Tibial nerve (tissue), 4 donors: ENCODE data around the gene ZFPM1. TPM values are rescaled to one million over a fixed set of nuclear protein-coding genes. Genes with fewer than 3 reads are reported as not detected.
"Not testable (repeated sequence)": the region's sequence is repeated elsewhere in the genome, so short reads cannot be mapped to it uniquely, and the experiment has no call there.

Experiments used
- DNase-seq, 2 donors: peaks; one replicate each; pipeline ENCODE4 v3.0.0-alpha.2; 2019; ENCODE audit warnings: low spot score in 2 of 2
- H3K27ac ChIP-seq, 4 donors: fragments of 200-600 bp; sonication (generic) in 3 of 4; one replicate each; pipeline ENCODE4 v1.5.1; 2017 to 2019; ENCODE audit warnings: mild to moderate bottlenecking in 1 of 4
- H3K27me3 ChIP-seq, 2 donors: fragments of 200-600 bp; sonication (generic) in 1 of 2; one replicate each; pipeline versions ENCODE4 v1.5.1 to v1.6.0; 2017 to 2019
- H3K36me3 ChIP-seq, 3 donors: fragments of 200-600 bp; sonication (generic); one replicate each; pipeline ENCODE4 v1.5.1; 2018 to 2019
- H3K4me1 ChIP-seq, 4 donors: fragments of 200-600 bp; sonication (generic) in 3 of 4; one replicate each; pipeline ENCODE4 v1.5.1; 2017 to 2019
- H3K4me3 ChIP-seq, 4 donors: fragments of 200-600 bp; sonication (generic) in 3 of 4; one replicate each; pipeline ENCODE4 v1.5.1; 2017 to 2019; ENCODE audit warnings: mild to moderate bottlenecking in 1 of 4, moderate library complexity in 1 of 4
- H3K9me3 ChIP-seq, 4 donors: fragments of 200-600 bp; sonication (generic) in 3 of 4; one replicate each; pipeline ENCODE4 v1.5.1; 2017 to 2019
- CTCF ChIP-seq, 5 experiments: fragments of 200-600 bp in 3 of 5; fragments of 450-650 bp in 2 of 5; sonication (generic) in 3 of 5; IDR thresholded peaks; one replicate each; pipeline ENCODE4 v1.5.1; 2016 to 2019; ENCODE audit warnings: antibody characterized with exemption in 5 of 5, mild to moderate bottlenecking in 3 of 5, moderate library complexity in 2 of 5
- EP300 ChIP-seq, 2 donors: sonication (generic); formaldehyde crosslinking; IDR thresholded peaks; one replicate each; pipeline ENCODE4 v1.6.1; 2017; ENCODE audit warnings: antibody characterized with exemption in 2 of 2, mild to moderate bottlenecking in 1 of 2
- POLR2A ChIP-seq, 2 donors: fragments of 450-650 bp; IDR thresholded peaks; one replicate each; pipeline ENCODE4 v1.6.1; 2017; ENCODE audit warnings: antibody characterized with exemption in 2 of 2, mild to moderate bottlenecking in 2 of 2, moderate library complexity in 2 of 2
- WGBS, 2 donors: methylation state at CpG; one replicate each; pipeline ENCODE4 v1.1.5; 2018; 5-methylcytosine and 5-hydroxymethylcytosine counted together
- total RNA-seq, 4 donors: library from RNA; depleted of rRNA; stranded (reverse); fragments of >200 nt; gene quantifications; one replicate each; pipeline ENCODE4 v1.1.0, GENCODE V29; 2016

ZFPM1 gene
- total RNA-seq, 4 donors from 2014 or later = 0.44 to 1.2 (median 0.71) TPM

- Histone ChIP-seq H3K4me3 (no peak overlapping the region), H3K36me3 (peaks cover 0 to 21% (median 0%) of the 10 kb centered on the region in 3 donors), H3K9me3 (no peaks in the 10 kb centered on the region), H3K27me3 (peaks cover 0 to 44% of the 10 kb centered on the region in 2 donors), H3K4me1 (no peaks in the 10 kb centered on the region), H3K27ac (no peak overlapping the region)
- no peak for TF ChIP-seq CTCF (IDR thresholded peaks at IDR 0.05)
- no peak for TF ChIP-seq POLR2A (IDR thresholded peaks at IDR 0.05)
- no peak for TF ChIP-seq EP300 (IDR thresholded peaks at IDR 0.05)
- WGBS, 2 donors = 68 to 77% methylated on average over 14 to 16 of the region's 19 CpGs
- no peak for DNase-seq
Observed at GRCh38 chr16:88514526-88515232, 61.6 kb downstream of the ZFPM1 start.

GRCh38 chr16:88515371-88515770 lies 62.3 kb downstream of the ZFPM1 start:
- Histone ChIP-seq H3K27me3 (peaks cover 0 to 51% of the 10 kb centered on the region in 2 donors), H3K4me1 (no peaks in the 10 kb centered on the region), H3K27ac (no peak overlapping the region), H3K36me3 (peaks cover 0 to 21% (median 0%) of the 10 kb centered on the region in 3 donors), H3K9me3 (no peaks in the 10 kb centered on the region), H3K4me3 (no peak overlapping the region)
- no peak for DNase-seq
- 78 to 83% methylated on average over 9 of the region's 9 CpGs for WGBS, 2 donors
- TF ChIP-seq EP300 (IDR thresholded peaks at IDR 0.05) = no peak
- no peak for TF ChIP-seq POLR2A (IDR thresholded peaks at IDR 0.05)

GRCh38 chr16:88515925-88516594 lies 63.0 kb downstream of the ZFPM1 start:
- Histone ChIP-seq H3K4me1 (no peaks in the 10 kb centered on the region), H3K27me3 (peaks cover 0 to 55% of the 10 kb centered on the region in 2 donors), H3K9me3 (no peaks in the 10 kb centered on the region), H3K27ac (no peak overlapping the region), H3K4me3 (no peak overlapping the region), H3K36me3 (peaks cover 0 to 21% (median 0%) of the 10 kb centered on the region in 3 donors)
- DNase-seq = no peak
- WGBS, 2 donors = 66 to 77% methylated on average over 23 of the region's 23 CpGs
- TF ChIP-seq CTCF (IDR thresholded peaks at IDR 0.05) (no peak), EP300 (IDR thresholded peaks at IDR 0.05) (no peak), POLR2A (IDR thresholded peaks at IDR 0.05) (no peak)

- H3K36me3 ChIP-seq = peaks cover 0 to 21% (median 0%) of the 10 kb centered on the region in 3 donors
- WGBS, 2 donors = 66 to 75% methylated on average over 19 to 20 of the region's 20 CpGs
- no peak overlapping the region for H3K4me3 ChIP-seq
- H3K9me3 ChIP-seq = no peaks in the 10 kb centered on the region
- no peak for TF ChIP-seq EP300 (IDR thresholded peaks at IDR 0.05)
- no peak for TF ChIP-seq CTCF (IDR thresholded peaks at IDR 0.05)
- TF ChIP-seq POLR2A (IDR thresholded peaks at IDR 0.05) = no peak
- H3K27me3 ChIP-seq = peaks cover 0 to 61% of the 10 kb centered on the region in 2 donors
- H3K4me1 ChIP-seq = no peaks in the 10 kb centered on the region
- DNase-seq = no peak
- H3K27ac ChIP-seq = no peak overlapping the region
Observed at GRCh38 chr16:88516601-88517061, 63.6 kb downstream of the ZFPM1 start.

GRCh38 chr16:88517208-88517774 lies 64.2 kb downstream of the ZFPM1 start:
- peaks cover 0 to 21% (median 0%) of the 10 kb centered on the region in 3 donors for H3K36me3 ChIP-seq
- H3K27ac ChIP-seq, H3K4me1 ChIP-seq, H3K4me3 ChIP-seq, DNase-seq, H3K9me3 ChIP-seq: not testable (repeated sequence)
- H3K27me3 ChIP-seq = peaks cover 0 to 67% of the 10 kb centered on the region in 2 donors
- 95 to 100% methylated on average over 1 of the region's 1 CpG for WGBS, 2 donors

- 88 to 90% methylated on average over 4 of the region's 4 CpGs for WGBS, 2 donors
- H3K9me3 ChIP-seq, H3K27ac ChIP-seq, H3K4me3 ChIP-seq, DNase-seq: not testable (repeated sequence)
- H3K36me3 ChIP-seq = peaks cover 0 to 21% (median 0%) of the 10 kb centered on the region in 3 donors
- H3K4me1 ChIP-seq = peaks cover 0 to 15% (median 0%) of the 10 kb centered on the region in 4 donors
- H3K27me3 ChIP-seq = peaks cover 0 to 68% of the 10 kb centered on the region in 2 donors
Observed at GRCh38 chr16:88518411-88519111, 65.5 kb downstream of the ZFPM1 start.
